WTC11 (cell line): ENCODE data around the gene KCNMA1.

Source experiments
- FOXJ3 ChIP-seq: sonication (generic); formaldehyde crosslinking; IDR thresholded peaks from 2 replicates; pipeline ENCODE4 v1.9.0; 2021; ENCODE audit warnings: missing genetic modification reagents, mild to moderate bottlenecking, borderline replicate concordance
- TF ChIP-seq, protein P1 (sequence below): fragments of 200-600 bp; IDR thresholded peaks from 2 replicates; pipeline ENCODE4 v1.8.0; 2022; ENCODE audit warnings: antibody characterized with exemption
- TF ChIP-seq, protein P2 (sequence below): fragments of 250-450 bp; sonication (Bioruptor Pico); IDR thresholded peaks from 2 replicates; pipeline ENCODE4 v1.8.0; 2021; ENCODE audit warnings: mild to moderate bottlenecking
- TF ChIP-seq, protein P3 (sequence below): sonication (generic); formaldehyde crosslinking; IDR thresholded peaks from 2 replicates; pipeline ENCODE4 v1.8.0; 2023; ENCODE audit warnings: missing genetic modification reagents
- TF ChIP-seq, protein P4 (sequence below): sonication (generic); formaldehyde crosslinking; IDR thresholded peaks from 2 replicates; pipeline ENCODE4 v1.8.1; 2023; ENCODE audit warnings: mild to moderate bottlenecking, missing genetic modification reagents
- TF ChIP-seq, protein P5 (sequence below): sonication (generic); formaldehyde crosslinking; IDR thresholded peaks from 2 replicates; pipeline ENCODE4 v1.8.0; 2022; ENCODE audit warnings: mild to moderate bottlenecking, missing genetic modification reagents

DNA sequence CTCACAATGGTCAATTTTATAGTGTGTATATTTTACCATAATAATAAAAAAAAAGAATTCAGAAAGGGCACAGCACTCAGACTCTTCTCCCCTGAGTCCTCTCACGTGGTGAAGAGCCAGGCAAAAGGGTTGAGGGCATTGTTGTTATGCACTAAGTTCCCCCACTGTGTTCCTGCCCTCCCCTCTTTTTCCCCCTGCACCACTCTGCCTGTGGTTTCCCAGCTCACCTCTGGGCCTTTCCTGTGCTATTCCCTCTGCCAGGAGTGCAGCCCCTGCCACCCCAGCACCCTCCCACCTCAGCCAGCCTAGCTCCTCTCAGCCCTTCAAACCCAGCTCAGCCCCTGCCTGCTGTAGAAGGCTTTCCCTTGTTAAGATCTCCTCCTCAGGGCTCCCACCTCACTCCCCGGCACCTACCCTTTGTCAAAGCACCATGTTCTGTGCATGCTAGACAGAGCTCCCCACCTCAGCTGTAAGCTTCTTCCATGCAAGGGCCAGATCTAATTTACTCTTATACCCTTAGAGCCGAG lies 108.5 kb downstream of the KCNMA1 start:
- TF ChIP-seq, protein P1, sequence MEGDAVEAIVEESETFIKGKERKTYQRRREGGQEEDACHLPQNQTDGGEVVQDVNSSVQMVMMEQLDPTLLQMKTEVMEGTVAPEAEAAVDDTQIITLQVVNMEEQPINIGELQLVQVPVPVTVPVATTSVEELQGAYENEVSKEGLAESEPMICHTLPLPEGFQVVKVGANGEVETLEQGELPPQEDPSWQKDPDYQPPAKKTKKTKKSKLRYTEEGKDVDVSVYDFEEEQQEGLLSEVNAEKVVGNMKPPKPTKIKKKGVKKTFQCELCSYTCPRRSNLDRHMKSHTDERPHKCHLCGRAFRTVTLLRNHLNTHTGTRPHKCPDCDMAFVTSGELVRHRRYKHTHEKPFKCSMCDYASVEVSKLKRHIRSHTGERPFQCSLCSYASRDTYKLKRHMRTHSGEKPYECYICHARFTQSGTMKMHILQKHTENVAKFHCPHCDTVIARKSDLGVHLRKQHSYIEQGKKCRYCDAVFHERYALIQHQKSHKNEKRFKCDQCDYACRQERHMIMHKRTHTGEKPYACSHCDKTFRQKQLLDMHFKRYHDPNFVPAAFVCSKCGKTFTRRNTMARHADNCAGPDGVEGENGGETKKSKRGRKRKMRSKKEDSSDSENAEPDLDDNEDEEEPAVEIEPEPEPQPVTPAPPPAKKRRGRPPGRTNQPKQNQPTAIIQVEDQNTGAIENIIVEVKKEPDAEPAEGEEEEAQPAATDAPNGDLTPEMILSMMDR, result no peak
- no peak for TF ChIP-seq FOXJ3
- TF ChIP-seq, protein P2, sequence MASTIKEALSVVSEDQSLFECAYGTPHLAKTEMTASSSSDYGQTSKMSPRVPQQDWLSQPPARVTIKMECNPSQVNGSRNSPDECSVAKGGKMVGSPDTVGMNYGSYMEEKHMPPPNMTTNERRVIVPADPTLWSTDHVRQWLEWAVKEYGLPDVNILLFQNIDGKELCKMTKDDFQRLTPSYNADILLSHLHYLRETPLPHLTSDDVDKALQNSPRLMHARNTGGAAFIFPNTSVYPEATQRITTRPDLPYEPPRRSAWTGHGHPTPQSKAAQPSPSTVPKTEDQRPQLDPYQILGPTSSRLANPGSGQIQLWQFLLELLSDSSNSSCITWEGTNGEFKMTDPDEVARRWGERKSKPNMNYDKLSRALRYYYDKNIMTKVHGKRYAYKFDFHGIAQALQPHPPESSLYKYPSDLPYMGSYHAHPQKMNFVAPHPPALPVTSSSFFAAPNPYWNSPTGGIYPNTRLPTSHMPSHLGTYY (CRISPR knock-in tag), result no peak
- TF ChIP-seq, protein P3, sequence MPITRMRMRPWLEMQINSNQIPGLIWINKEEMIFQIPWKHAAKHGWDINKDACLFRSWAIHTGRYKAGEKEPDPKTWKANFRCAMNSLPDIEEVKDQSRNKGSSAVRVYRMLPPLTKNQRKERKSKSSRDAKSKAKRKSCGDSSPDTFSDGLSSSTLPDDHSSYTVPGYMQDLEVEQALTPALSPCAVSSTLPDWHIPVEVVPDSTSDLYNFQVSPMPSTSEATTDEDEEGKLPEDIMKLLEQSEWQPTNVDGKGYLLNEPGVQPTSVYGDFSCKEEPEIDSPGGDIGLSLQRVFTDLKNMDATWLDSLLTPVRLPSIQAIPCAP (CRISPR knock-in tag), result no peak
- TF ChIP-seq, protein P4, sequence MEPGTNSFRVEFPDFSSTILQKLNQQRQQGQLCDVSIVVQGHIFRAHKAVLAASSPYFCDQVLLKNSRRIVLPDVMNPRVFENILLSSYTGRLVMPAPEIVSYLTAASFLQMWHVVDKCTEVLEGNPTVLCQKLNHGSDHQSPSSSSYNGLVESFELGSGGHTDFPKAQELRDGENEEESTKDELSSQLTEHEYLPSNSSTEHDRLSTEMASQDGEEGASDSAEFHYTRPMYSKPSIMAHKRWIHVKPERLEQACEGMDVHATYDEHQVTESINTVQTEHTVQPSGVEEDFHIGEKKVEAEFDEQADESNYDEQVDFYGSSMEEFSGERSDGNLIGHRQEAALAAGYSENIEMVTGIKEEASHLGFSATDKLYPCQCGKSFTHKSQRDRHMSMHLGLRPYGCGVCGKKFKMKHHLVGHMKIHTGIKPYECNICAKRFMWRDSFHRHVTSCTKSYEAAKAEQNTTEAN (CRISPR knock-in tag), result no peak
- TF ChIP-seq, protein P5, sequence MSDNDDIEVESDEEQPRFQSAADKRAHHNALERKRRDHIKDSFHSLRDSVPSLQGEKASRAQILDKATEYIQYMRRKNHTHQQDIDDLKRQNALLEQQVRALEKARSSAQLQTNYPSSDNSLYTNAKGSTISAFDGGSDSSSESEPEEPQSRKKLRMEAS (CRISPR knock-in tag), result no peak
